ENCODE measurements around the gene EXOC3L1.

EXOC3L1 gene

GRCh38 chr16:67188323-67188722 is 1.6 kb downstream of the EXOC3L1 start:
- ATAC-seq (replicated peaks) (no peak), DNase-seq (no peak)
- Mint-ChIP-seq H3K27ac (no peak overlapping the region), H3K9me3 (no peaks in the 10 kb centered on the region), H3K4me1 (ENCODE audit: low read depth in 2 of 2) (peaks cover 23 to 28% of the 10 kb centered on the region in 2 donors), H3K36me3 (ENCODE audit: insufficient read depth) (peaks cover 19% of the 10 kb centered on the region), H3K27me3 (no peaks in the 10 kb centered on the region), H3K4me3 (no peak overlapping the region)

DNA sequence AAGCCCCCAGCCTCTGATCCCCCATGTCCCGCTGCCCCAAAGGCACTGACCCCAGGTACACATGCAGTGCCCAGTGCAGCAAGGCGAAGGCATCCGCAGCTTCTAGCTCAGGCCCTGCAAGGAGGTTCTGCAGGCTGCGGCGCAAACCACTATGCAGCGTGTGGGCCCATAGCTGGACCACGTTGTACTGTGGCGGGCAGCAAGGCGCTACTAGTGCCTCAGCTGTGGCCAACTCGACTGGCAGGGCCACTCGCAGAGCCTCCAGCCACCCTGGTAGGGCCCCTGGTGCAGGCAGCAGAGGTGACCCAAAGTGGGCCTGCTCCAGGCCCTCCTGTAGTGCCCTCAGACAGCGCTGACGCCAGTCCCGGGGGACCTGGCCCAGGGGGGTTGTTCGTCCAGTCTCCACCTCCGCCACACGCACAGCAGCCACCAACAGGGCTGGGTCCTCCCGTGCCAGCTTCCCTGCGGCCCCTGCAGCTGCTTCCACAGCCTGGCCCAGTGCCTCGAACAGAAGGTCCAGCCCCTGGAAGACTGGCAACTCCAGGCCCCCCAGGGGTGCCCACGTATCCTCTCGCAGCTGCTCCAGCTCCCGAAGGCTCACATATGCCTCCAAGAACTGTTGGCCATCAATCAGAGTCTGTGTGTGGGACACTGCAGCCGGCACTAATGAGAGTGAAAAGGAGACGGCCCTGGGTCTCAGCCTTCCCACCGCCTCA is 2.6 kb downstream of the EXOC3L1 start:
- H3K4me1 Mint-ChIP-seq (ENCODE audit: low read depth in 2 of 2), result peaks cover 15 to 18% of the 10 kb centered on the region in 2 donors
- no peaks in the 10 kb centered on the region for H3K27me3 Mint-ChIP-seq
- H3K27ac Mint-ChIP-seq, result no peak overlapping the region
- H3K4me3 Mint-ChIP-seq, result no peak overlapping the region
- ATAC-seq (replicated peaks) (no peak), DNase-seq (no peak)
- H3K9me3 Mint-ChIP-seq, result no peaks in the 10 kb centered on the region
- H3K36me3 Mint-ChIP-seq (ENCODE audit: insufficient read depth), result peaks cover 10% of the 10 kb centered on the region

DNA sequence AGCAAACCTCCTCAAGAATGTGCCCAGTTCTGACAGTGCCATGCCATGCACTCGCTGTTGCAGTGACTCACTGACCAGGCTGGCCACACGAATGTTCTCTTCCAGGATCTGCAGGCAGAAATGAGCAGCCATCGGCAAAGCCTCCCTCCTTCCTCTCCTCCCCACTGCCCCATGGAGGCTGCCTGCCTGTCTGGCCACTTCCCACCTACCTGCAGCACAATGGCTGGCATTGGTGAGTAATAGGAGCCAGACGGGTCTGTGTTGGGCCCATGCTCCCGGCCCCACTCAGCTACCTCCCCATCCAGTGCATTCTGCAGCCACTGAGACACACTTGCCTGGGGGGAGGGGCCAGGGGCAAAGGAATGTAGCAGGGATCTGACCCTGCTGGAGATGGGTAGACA is 3.4 kb downstream of the EXOC3L1 start:
- ATAC-seq (replicated peaks) (no peak), DNase-seq (no peak)
- H3K4me1 Mint-ChIP-seq (ENCODE audit: low read depth in 2 of 2), result peaks cover 11 to 13% of the 10 kb centered on the region in 2 donors
- H3K27ac Mint-ChIP-seq, result no peak overlapping the region
- no peaks in the 10 kb centered on the region for H3K27me3 Mint-ChIP-seq
- H3K36me3 Mint-ChIP-seq (ENCODE audit: insufficient read depth), result peaks cover 7% of the 10 kb centered on the region
- no peaks in the 10 kb centered on the region for H3K9me3 Mint-ChIP-seq
- H3K4me3 Mint-ChIP-seq, result no peak overlapping the region

DNA sequence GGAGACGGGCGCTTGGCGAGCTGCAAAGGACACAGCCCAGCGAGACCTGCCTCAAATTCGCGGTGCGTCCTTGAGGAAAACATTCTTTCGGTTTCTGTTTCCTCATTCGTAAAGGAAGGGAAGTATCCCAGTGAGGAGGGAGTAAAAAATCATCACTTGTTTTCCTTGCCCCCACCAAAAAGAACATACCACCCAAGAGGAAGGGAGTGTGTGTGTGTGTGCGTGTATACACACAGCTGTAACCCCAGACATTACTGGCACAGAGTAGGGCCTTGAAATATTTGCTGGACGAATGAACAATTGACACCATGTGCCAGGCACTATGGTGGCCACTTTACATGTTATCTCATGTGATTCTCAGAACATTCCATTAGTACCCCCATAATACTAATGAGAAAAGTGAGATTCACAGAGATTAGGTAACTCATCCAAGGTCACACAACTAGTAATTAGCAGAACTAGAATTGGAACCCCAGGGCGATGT is 4.2 kb downstream of the EXOC3L1 start:
- no peak for DNase-seq
- H3K4me1 Mint-ChIP-seq (ENCODE audit: low read depth in 2 of 2), result peaks cover 7 to 11% of the 10 kb centered on the region in 2 donors
- H3K36me3 Mint-ChIP-seq (ENCODE audit: insufficient read depth), result peaks cover 5% of the 10 kb centered on the region
- ATAC-seq (replicated peaks), result no peak
- no peaks in the 10 kb centered on the region for H3K9me3 Mint-ChIP-seq
- peak overlapping the region; percentile 82 to 90 for H3K27ac Mint-ChIP-seq
- no peaks in the 10 kb centered on the region for H3K27me3 Mint-ChIP-seq
- H3K4me3 Mint-ChIP-seq, result no peak overlapping the region

DNA sequence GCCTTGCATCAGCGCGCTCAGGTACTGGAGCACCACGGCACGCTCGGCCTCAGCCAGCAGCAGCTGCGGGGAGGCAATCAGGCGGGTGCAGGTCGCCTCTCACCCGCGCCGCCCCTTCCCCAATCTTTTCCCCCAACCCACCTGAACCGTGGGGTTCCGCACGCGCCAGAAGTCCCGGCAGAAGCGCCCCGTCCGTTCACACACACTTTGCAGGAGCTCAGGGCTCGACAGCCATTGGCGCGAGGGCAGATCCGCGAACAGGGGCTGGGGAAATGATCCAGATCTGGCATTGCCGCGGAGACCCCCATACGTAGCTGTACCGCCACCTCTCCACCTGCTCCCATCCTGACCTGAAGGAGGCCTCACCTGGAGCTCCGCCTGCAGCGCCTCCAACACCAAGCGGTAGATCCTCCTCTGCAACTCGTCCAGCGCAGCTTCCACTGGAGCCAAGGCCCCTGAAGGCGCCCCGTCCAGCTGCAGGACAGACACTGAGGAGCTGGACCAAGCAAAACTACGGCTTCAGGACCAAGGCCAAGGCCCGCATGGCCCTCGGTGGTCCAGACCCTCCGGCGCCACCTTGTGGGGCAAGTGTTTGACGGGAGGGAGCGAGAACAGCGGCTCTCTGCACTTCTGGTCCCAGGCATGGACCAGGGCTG is 4.8 kb downstream of the EXOC3L1 start:
- H3K36me3 Mint-ChIP-seq (ENCODE audit: insufficient read depth), result peaks cover 5% of the 10 kb centered on the region
- no peaks in the 10 kb centered on the region for H3K27me3 Mint-ChIP-seq
- H3K27ac Mint-ChIP-seq, result peak overlapping the region; percentile 82 to 90
- DNase-seq (peak; percentile 85 to 89 (median 87)), ATAC-seq (replicated peaks) (peak; percentile 29)
- H3K4me3 Mint-ChIP-seq, result no peak overlapping the region
- peaks cover 7 to 11% of the 10 kb centered on the region in 2 donors for H3K4me1 Mint-ChIP-seq (ENCODE audit: low read depth in 2 of 2)
- no peaks in the 10 kb centered on the region for H3K9me3 Mint-ChIP-seq

GRCh38 chr16:67184453-67184994 is 5.4 kb downstream of the EXOC3L1 start:
- peaks cover 7 to 11% of the 10 kb centered on the region in 2 donors for H3K4me1 Mint-ChIP-seq (ENCODE audit: low read depth in 2 of 2)
- DNase-seq (no peak), ATAC-seq (replicated peaks) (peak; percentile 4)
- peaks cover 5% of the 10 kb centered on the region for H3K36me3 Mint-ChIP-seq (ENCODE audit: insufficient read depth)
- H3K27ac Mint-ChIP-seq, result peak overlapping the region in 1 of 2 donors; percentile 90
- H3K4me3 Mint-ChIP-seq, result no peak overlapping the region
- H3K27me3 Mint-ChIP-seq, result no peaks in the 10 kb centered on the region
- no peaks in the 10 kb centered on the region for H3K9me3 Mint-ChIP-seq

DNA sequence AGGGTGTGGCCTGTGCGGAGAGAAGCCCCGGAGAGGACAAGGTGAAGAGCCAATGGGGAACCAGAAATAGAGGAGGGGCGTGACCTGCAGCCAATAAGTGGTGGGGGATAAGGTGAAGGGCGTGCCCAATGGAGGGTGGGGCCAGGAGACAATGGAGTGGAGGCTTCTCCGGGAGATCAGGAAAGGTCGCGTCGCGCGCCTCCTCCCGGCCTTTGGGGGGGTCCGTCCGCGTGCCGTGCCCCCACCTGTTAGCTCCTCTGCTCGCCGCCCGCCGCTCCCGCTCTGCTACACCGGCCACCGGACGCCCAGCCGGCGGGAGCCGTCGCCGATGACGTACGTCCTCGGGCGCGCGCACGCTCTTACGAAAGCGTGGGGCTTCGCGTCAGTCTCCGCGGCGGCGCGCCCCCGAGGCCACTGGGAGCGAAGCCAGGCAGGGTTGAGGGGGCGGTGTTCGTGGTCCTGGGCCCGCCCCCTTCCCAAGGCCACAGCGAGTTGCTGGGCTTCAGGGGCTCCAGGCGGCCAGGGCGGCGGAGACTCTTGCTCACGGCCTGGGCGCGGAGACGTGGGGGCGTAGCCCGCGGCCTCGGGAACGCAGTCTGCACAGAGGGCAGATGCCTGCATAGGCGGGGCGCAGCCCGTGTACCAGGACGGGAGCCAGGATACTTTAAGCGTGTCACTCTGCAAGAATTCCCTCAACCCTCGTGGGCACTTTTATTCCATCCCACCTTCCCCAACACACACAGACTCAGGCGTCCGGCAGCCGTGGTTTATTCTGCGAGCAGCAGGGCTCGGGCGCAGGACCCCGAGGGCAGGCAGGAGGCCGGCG is 6.1 kb downstream of the EXOC3L1 start, which contains the start of gene MATCAP1:
Gene MATCAP1, minus strand, starts transcription at position 337 of the 826 bp plus-strand sequence. CDS start 3,353 bp downstream, outside the sequence.
- Mint-ChIP-seq H3K27ac (peak within 1 kb of the TSS in 1 of 2 donors; percentile 90), H3K36me3 (ENCODE audit: insufficient read depth) (peaks cover 5% of the 10 kb centered on the region), H3K4me1 (ENCODE audit: low read depth in 2 of 2) (peaks cover 7 to 13% of the 10 kb centered on the region in 2 donors), H3K4me3 (no peak within 1 kb of the TSS), H3K9me3 (no peaks in the 10 kb centered on the region), H3K27me3 (no peaks in the 10 kb centered on the region)
- DNase-seq, result peak; percentile 89 to 93 (median 89)
- ATAC-seq (replicated peaks), result peak; percentile 93

DNA sequence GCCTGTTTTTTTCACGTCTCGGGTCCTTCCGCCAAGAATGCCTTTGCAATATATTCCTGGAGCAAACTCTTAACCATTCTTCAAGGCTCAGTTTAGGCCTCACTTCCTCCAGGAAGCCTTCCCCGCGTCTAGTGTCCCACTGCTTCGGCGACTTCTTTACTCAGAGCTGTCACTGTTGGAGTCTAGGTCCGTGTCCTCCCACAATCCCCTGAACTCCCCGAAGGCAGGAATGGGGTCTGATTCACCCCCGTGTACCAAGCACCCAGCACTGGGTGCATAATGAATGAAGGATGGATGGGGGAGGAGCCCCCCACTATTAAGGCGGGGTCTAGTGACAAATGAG is 6.7 kb downstream of the EXOC3L1 start:
- peaks cover 7 to 15% of the 10 kb centered on the region in 2 donors for H3K4me1 Mint-ChIP-seq (ENCODE audit: low read depth in 2 of 2)
- H3K4me3 Mint-ChIP-seq, result no peak overlapping the region
- no peaks in the 10 kb centered on the region for H3K27me3 Mint-ChIP-seq
- DNase-seq (no peak), ATAC-seq (replicated peaks) (no peak)
- H3K36me3 Mint-ChIP-seq (ENCODE audit: insufficient read depth), result peaks cover 5% of the 10 kb centered on the region
- no peak overlapping the region for H3K27ac Mint-ChIP-seq
- H3K9me3 Mint-ChIP-seq, result no peaks in the 10 kb centered on the region

- DNase-seq (no peak), ATAC-seq (replicated peaks) (no peak)
- peaks cover 12 to 21% of the 10 kb centered on the region in 2 donors for H3K4me1 Mint-ChIP-seq (ENCODE audit: low read depth in 2 of 2)
- no peak overlapping the region for H3K27ac Mint-ChIP-seq
- H3K36me3 Mint-ChIP-seq (ENCODE audit: insufficient read depth), result peaks cover 5% of the 10 kb centered on the region
- no peaks in the 10 kb centered on the region for H3K27me3 Mint-ChIP-seq
- no peaks in the 10 kb centered on the region for H3K9me3 Mint-ChIP-seq
- H3K4me3 Mint-ChIP-seq, result no peak overlapping the region
Measured at GRCh38 chr16:67182288-67182687, 7.6 kb downstream of the EXOC3L1 start.

DNA sequence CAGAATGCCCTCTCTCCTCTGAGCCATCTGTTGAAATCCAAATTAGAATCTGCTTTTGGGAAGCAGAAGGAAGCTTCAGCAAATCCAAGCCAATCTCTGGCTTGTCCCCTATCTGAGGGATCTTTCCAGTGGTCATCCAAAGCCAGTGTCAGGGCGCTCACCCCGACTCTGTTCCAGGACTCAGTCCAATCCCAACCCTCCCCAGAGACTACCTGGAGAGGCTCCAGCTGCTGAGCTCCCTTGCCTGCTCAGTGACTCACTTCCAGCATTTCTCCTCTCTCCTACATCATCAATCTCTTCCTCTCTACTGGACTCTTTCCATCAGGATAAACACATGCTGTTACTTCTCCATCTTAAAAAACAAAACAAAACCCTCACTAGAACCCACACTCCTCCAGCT is 8.6 kb downstream of the EXOC3L1 start:
- H3K27ac Mint-ChIP-seq, result no peak overlapping the region
- peaks cover 17 to 22% of the 10 kb centered on the region in 2 donors for H3K4me1 Mint-ChIP-seq (ENCODE audit: low read depth in 2 of 2)
- H3K36me3 Mint-ChIP-seq (ENCODE audit: insufficient read depth), result peaks cover 5% of the 10 kb centered on the region
- DNase-seq (no peak), ATAC-seq (replicated peaks) (no peak)
- no peaks in the 10 kb centered on the region for H3K9me3 Mint-ChIP-seq
- H3K4me3 Mint-ChIP-seq, result no peak overlapping the region
- no peaks in the 10 kb centered on the region for H3K27me3 Mint-ChIP-seq

DNA sequence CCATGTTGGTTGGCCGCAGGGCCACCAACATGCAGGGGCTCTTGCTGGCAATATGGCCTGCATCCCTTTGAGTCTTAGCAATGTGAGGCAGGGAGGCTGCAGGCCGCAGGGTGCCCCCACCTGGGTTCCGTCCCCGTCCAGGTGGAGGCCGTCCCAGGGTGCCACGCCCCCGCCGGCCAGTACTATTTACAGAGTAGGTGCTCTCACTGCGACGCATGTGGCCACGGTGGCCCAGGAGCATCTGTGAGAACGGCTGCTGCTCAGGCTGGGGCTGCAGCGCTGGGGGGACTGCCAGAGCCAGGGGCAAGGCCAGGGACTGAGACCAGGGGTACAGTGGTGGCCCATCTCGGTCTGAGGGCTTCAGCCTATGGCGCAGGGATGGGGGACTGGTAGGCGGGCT is 9.8 kb downstream of the EXOC3L1 start:
- ATAC-seq (replicated peaks), result no peak
- H3K4me1 Mint-ChIP-seq (ENCODE audit: low read depth in 2 of 2), result peaks cover 11 to 17% of the 10 kb centered on the region in 2 donors

DNA sequence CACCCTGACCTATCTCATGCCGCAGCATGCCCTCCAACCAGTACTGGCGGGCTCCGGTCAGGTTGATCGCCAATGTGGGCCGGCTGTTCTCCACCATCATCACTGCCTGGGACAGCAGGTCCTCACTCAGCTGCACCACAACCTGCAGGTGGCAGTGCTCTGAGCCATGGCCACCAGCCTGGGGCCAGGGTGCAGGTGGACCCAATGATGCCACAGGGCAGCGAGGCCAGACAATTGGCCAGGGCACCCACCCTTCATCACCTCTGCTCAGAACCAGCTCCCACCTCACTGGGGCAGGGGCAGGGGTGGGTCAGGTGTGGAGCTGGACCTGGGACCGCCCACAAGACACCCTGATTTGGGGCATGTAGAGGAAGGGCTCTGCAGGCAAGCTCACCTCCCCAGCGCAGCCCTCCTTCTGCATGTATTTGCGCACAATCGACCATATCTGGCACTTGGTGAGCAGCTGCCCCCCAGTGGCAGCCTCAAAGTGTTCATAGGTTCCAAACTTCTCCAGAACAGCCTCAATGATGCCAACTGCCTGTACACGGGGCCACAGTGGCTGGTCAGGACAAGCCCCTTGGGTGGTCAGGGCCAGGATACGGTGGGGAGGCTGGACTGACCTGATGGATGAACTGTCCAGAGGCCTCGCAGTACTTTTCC is 10.4 kb downstream of the EXOC3L1 start:
- Mint-ChIP-seq H3K4me1 (ENCODE audit: low read depth in 2 of 2) (peaks cover 10 to 12% of the 10 kb centered on the region in 2 donors), H3K4me3 (no peak overlapping the region), H3K27ac (no peak overlapping the region), H3K36me3 (ENCODE audit: insufficient read depth) (no peaks in the 10 kb centered on the region), H3K9me3 (no peaks in the 10 kb centered on the region), H3K27me3 (no peaks in the 10 kb centered on the region)
- DNase-seq (no peak), ATAC-seq (replicated peaks) (no peak)

More for the DNA sequence above, 9.8 kb downstream of the EXOC3L1 start:
- Mint-ChIP-seq H3K9me3 (no peaks in the 10 kb centered on the region), H3K27ac (no peak overlapping the region), H3K27me3 (no peaks in the 10 kb centered on the region), H3K4me3 (no peak overlapping the region), H3K36me3 (ENCODE audit: insufficient read depth) (peaks cover 2% of the 10 kb centered on the region)
- no peak for DNase-seq

Measured in effector memory CD8-positive, alpha-beta T cell (primary cell).